A673 (cell line): Measurements from ENCODE around the gene FLOT2.

Experiments
- CTCF ChIP-seq: fragments of 300-800, 200-600 bp; sonication (generic); conservative IDR thresholded peaks from 2 replicates; pipeline ENCODE4 v1.5.1; 2017; ENCODE audit warnings: low read depth, mild to moderate bottlenecking, antibody characterized with exemption, low read length, moderate library complexity, mixed read lengths
- EZH2 ChIP-seq: fragments of 200-600 bp; sonication (generic); IDR thresholded peaks from 2 replicates; pipeline ENCODE4 v1.6.1; 2017; ENCODE audit warnings: borderline replicate concordance, low read depth, mild to moderate bottlenecking, mixed read lengths, antibody characterized with exemption, low read length; ENCODE audit not compliant: poor library complexity, severe bottlenecking

- TF ChIP-seq CTCF: no peak
- TF ChIP-seq EZH2: no peak
Observed at GRCh38 chr17:28928061-28928460, 30.5 kb upstream of the FLOT2 start.
